AG04449 (cell line): ENCODE measurements around the gene NDST3.

Experiments
- CTCF ChIA-PET: fragments of 350-600 bp; formaldehyde crosslinking; extraction: SDS; loops from one replicate; lab custom pipeline; 2021; ENCODE audit warnings: antibody characterized with exemption; lab: Yijun Ruan, JAX
- POLR2A ChIA-PET: fragments of 400-600, 350-600 bp; formaldehyde crosslinking; extraction: SDS; loops from one replicate; lab custom pipeline; 2020; ENCODE audit warnings: antibody characterized with exemption, inconsistent platforms; lab: Yijun Ruan, JAX
- DNase-seq: peaks from one replicate; pipeline ENCODE4 v3.0.0-alpha.2; 2010; ENCODE audit warnings: low read depth, low spot score
- H3K4me3 ChIP-seq: 2 replicates; pipeline ENCODE4 v1.5.1; 2011; ENCODE audit warnings: low read depth, mild to moderate bottlenecking, control low read depth, low read length
- TF ChIP-seq, protein P1 (sequence below): IDR thresholded peaks from one replicate; pipeline ENCODE4 v1.5.1; 2011; ENCODE audit warnings: mild to moderate bottlenecking, moderate library complexity, low read length, control low read depth, inconsistent platforms; ENCODE audit not compliant: insufficient read depth; ENCODE audit errors: missing control alignments

Gene NDST3

DNA sequence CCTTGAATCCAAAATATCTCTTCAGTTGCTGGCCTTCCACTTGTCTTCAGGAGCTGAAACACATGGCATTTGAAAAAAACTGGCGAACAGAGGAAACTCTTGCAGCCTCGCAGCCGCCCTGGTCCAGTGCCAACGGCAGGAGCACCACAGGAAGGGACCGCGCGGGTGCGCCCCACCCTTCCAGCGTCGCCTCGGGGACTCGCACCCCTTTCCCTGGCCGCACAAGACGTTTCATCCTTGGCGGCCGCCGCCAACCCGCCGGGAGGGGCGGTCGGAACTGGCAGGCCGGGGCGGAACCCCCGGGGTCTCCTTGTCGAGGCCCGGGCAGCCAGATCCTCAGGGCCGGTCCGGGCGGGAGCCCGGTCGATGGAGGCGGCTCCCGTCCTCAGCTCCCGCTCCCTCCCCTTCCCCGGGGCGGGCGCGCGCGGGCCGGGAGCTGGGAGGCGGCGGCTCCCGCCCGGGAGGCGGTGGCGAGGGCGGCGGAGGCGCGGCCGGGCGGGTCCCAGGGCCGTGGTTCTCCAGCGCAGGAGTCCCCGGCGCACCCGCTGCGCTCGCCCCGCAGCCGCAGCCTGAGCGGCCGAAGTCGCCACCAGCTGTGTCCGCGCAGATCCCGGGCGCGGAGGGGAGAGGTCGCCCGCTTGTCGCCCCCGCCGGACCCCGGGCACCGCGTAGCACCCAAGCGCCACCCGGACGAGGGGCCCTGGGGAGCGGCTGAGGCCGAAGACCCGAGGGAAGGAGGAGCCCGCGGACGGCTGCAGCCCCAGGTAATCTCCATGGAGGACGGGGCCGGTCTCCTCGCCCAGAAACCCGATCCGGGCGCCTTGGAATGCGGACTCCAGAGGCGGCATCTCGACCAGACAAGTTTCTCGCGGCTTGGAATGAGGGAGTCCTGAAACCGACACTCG is 886 bp upstream of the NDST3 start:
- CTCF ChIA-PET: interaction anchor here (0.9 to 3.5 kb wide), 2 partner anchors 43 to 191 kb away, joined by 3 to 16 read pairs; no protein-coding TSS in a partner anchor
- no peak for DNase-seq
- peak overlapping the region; percentile 60 for H3K4me3 ChIP-seq
- TF ChIP-seq, protein P1, sequence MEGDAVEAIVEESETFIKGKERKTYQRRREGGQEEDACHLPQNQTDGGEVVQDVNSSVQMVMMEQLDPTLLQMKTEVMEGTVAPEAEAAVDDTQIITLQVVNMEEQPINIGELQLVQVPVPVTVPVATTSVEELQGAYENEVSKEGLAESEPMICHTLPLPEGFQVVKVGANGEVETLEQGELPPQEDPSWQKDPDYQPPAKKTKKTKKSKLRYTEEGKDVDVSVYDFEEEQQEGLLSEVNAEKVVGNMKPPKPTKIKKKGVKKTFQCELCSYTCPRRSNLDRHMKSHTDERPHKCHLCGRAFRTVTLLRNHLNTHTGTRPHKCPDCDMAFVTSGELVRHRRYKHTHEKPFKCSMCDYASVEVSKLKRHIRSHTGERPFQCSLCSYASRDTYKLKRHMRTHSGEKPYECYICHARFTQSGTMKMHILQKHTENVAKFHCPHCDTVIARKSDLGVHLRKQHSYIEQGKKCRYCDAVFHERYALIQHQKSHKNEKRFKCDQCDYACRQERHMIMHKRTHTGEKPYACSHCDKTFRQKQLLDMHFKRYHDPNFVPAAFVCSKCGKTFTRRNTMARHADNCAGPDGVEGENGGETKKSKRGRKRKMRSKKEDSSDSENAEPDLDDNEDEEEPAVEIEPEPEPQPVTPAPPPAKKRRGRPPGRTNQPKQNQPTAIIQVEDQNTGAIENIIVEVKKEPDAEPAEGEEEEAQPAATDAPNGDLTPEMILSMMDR: no peak
- POLR2A ChIA-PET: no interaction called here

DNA sequence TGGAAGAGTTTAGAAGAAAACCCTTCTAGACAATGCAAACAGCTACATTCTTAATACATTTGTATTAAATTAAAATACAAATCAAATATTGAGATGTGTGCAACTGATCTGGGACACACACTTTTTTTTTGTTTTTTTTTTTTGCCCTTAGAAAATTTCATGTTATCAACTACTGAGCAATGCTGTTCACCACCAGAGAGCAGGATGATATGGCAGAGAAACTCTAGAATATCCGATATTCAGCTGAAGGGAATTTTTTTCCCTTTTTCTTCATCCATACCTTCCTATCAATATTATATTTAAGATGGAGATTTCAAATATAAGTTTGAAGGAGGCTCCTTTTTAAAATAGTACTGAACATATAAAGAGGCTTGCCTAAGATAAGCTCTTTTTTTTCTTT is 1.0 kb downstream of the NDST3 start:
- POLR2A ChIA-PET: no interaction called here
- DNase-seq: no peak
- CTCF ChIA-PET: interaction anchor here (3.5 kb wide), 1 partner anchor 189 kb away, joined by 16 read pairs; no protein-coding TSS in a partner anchor
- H3K4me3 ChIP-seq: no peak overlapping the region
- TF ChIP-seq, protein P1: no peak

DNA sequence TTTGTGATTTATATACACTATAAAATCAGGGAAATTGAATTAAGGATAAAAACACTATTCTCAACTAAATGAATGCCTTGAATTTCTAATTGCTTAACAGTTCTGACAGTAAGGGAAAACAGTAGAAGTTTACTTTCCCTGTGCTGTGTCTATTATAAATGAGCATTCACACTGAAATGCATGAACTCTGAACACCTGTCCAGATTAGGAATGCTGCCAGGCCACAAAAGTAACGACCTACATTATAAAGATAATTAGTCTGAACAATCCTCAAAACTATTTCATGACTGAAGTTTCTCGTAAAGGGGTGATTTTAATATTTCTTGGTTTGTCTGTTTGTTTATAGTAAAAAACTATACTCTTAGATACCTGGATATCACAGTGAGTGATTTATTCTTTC is 2.0 kb downstream of the NDST3 start:
- POLR2A ChIA-PET: no interaction called here
- TF ChIP-seq, protein P1: no peak
- no peak for DNase-seq
- CTCF ChIA-PET: interaction anchor here (1.0 kb wide), 1 partner anchor 189 kb away, joined by 5 read pairs; no protein-coding TSS in a partner anchor
- no peak overlapping the region for H3K4me3 ChIP-seq

DNA sequence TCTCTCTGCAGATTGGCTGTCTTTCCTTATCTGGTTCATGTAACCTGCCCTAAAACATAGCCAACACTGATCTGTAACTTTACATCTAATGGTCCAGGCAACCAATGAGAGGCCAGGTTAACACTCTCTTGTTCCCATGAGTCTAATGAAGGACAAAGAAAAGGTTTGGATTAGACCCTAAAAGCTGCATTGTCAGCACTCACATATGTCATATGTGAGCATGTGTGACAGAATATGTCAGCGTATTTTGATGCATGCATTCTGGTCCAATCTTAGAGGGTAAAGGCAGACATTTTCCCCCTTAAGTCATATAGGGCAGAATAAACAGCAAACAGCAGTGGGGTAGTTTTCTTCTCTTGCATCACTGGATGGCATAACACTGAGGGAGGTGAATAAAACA is 3.7 kb downstream of the NDST3 start:
- CTCF ChIA-PET: no interaction called here
- no peak overlapping the region for H3K4me3 ChIP-seq

DNA sequence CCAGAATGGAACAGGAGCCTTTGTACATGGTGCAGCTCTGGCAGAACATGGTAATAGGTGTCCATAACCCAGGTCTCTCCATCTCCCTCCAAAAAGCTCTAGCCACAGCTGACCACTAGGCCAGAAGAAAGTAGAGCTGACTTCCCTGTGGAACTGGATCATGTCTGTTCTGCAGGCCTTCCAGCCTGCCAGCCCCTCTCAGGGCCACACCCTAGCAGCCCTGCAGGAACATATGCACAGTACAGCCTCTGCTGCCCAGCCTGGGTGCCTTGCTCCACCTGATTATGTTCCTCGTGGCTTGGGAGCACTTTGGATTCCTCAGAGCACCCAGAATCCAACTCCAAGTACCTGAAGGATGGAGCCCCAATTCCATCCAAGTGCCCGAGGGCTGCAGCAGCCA is 12.0 kb downstream of the NDST3 start:
- ChIA-PET POLR2A (no interaction called here), CTCF (no interaction called here)
- no peak for DNase-seq
- TF ChIP-seq, protein P1: no peak
- H3K4me3 ChIP-seq: no peak overlapping the region

More for the DNA sequence above, 3.7 kb downstream of the NDST3 start:
- TF ChIP-seq, protein P1: no peak
- no peak for DNase-seq
- POLR2A ChIA-PET: no interaction called here

DNA sequence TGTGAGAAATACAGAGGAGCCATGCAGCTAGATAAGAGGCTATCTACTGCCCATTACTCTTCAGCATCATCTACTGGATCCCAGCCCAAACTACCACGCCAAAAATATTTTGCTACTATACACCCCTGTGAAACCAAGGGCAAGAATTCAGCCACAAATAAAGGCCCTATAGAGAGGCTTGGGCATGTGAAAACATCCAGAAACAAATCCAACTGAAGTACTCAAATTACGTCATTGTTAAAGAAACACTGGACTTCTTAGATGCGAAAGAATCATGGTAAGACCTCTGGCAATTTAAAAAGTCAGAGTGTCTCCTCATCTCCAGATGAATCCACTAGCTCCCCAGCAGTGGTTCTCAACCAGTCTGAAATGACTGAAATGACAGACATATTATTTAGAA is 12.8 kb downstream of the NDST3 start:
- no peak overlapping the region for H3K4me3 ChIP-seq
- TF ChIP-seq, protein P1: no peak
- POLR2A ChIA-PET: no interaction called here
- CTCF ChIA-PET: no interaction called here
- no peak for DNase-seq
